Thymus (tissue), 11 donors: ENCODE results near the gene IGF2. TPM values are rescaled to one million over a fixed set of nuclear protein-coding genes. Genes with fewer than 3 reads are reported as not detected.
A peak's percentile ranks its signal among the peaks of the same experiment; 100 is the strongest.

Experiments
- DNase-seq, 9 donors: peaks; one replicate each; pipeline ENCODE4 v3.0.0-alpha.2; 2013; ENCODE audit warnings: low spot score in 9 of 9, low read depth in 6 of 9, missing footprints in 1 of 9
- H3K27ac ChIP-seq, 2 donors: one replicate each; pipeline ENCODE4 v1.5.1; 2013; ENCODE audit warnings: control low read depth in 1 of 2, low read depth in 1 of 2, low read length in 1 of 2, mild to moderate bottlenecking in 1 of 2, moderate library complexity in 1 of 2
- H3K27me3 ChIP-seq, 2 donors: one replicate each; pipeline ENCODE4 v1.5.1; 2013; ENCODE audit warnings: low read length in 1 of 2; ENCODE audit not compliant: control insufficient read depth in 2 of 2, insufficient read depth in 1 of 2
- H3K36me3 ChIP-seq, 2 donors: one replicate each; pipeline ENCODE4 v1.5.1; 2013; ENCODE audit warnings: low read length in 1 of 2, mild to moderate bottlenecking in 1 of 2, moderate library complexity in 1 of 2; ENCODE audit not compliant: control insufficient read depth in 2 of 2, insufficient read depth in 2 of 2
- H3K4me1 ChIP-seq, 2 donors: one replicate each; pipeline ENCODE4 v1.5.1; 2013; ENCODE audit warnings: low read length in 2 of 2; ENCODE audit not compliant: control insufficient read depth in 2 of 2, insufficient read depth in 2 of 2
- H3K4me3 ChIP-seq, 2 donors: one replicate each; pipeline ENCODE4 v1.5.1; 2013; ENCODE audit warnings: low read length in 2 of 2, control low read depth in 1 of 2, mild to moderate bottlenecking in 1 of 2
- H3K9me3 ChIP-seq, 2 donors: one replicate each; pipeline ENCODE4 v1.5.1; 2013; ENCODE audit warnings: low read length in 1 of 2, mild to moderate bottlenecking in 1 of 2; ENCODE audit not compliant: control insufficient read depth in 2 of 2, insufficient read depth in 1 of 2
- WGBS: extraction: QIAGEN DNeasy Blood & Tissue Kit; methylation state at CpG from one replicate; pipeline ENCODE4 v1.1.7; 2013; 5-methylcytosine and 5-hydroxymethylcytosine counted together
- polyA plus RNA-seq: library from polyadenylated mRNA; stranded (reverse); fragments of 200-250 nt; gene quantifications from one replicate; pipeline ENCODE4 v1.2.3, GENCODE V29; 2013
- total RNA-seq: library from RNA; stranded (reverse); fragments of 120-200 nt; gene quantifications from one replicate; pipeline ENCODE4 v1.2.4, GENCODE V29; 2013
- donor health status: healthy.

Gene IGF2
- total and polyA plus RNA-seq, 2 donors: 7.2 to 38.2 TPM

DNA sequence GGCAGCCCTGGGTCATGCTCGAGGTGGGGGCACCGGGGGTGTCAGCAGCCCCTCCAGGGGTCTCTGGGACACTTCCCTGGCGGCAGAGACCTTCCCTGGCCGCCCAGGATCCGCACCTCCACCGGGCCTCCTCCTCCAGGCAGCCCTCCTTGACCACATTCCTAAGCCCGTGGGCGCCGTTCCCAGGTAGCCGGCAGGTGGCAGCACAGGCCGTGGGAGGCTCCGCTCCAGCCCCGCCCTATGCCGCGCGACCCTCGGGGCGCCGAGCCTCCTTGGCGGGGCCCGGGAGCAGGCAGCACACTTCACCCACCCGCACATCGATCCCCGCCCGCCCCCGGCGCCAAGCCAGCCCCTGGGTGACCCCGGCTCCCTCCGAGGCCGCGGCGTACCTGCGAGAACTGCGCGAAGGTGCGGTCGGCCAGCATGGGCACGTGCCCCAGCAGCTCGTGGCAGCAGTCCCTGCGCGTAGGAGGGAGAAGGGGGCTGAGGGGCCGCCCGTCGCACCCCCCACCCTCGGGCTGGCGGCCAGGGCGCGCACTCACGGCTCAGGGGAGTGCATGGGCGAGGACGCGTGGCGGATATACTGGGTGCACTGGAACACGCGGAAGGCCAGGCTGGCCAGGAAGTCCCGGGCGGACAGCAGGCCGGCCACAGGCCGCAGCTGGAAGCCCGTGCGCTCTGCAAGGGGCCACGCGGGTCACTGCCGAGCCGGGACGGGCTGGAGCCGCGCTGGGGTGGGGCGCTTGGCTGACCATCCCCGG is 27.1 kb upstream of the IGF2 start:
- H3K36me3 ChIP-seq: no peaks in the 10 kb centered on the region
- H3K4me3 ChIP-seq: no peak overlapping the region
- 17% methylated on average over 70 of the region's 70 CpGs for WGBS
- no peaks in the 10 kb centered on the region for H3K9me3 ChIP-seq
- no peaks in the 10 kb centered on the region for H3K4me1 ChIP-seq
- no peak overlapping the region for H3K27ac ChIP-seq
- peak in 4 of 9 donors; percentile 25 to 51 (median 42) for DNase-seq
- H3K27me3 ChIP-seq: peaks cover 10 to 39% of the 10 kb centered on the region in 2 donors

- H3K27me3 ChIP-seq: peaks cover 10 to 39% of the 10 kb centered on the region in 2 donors
These were observed 26.4 kb upstream of the IGF2 start for GRCh38 chr11:2165571-2165970.

DNA sequence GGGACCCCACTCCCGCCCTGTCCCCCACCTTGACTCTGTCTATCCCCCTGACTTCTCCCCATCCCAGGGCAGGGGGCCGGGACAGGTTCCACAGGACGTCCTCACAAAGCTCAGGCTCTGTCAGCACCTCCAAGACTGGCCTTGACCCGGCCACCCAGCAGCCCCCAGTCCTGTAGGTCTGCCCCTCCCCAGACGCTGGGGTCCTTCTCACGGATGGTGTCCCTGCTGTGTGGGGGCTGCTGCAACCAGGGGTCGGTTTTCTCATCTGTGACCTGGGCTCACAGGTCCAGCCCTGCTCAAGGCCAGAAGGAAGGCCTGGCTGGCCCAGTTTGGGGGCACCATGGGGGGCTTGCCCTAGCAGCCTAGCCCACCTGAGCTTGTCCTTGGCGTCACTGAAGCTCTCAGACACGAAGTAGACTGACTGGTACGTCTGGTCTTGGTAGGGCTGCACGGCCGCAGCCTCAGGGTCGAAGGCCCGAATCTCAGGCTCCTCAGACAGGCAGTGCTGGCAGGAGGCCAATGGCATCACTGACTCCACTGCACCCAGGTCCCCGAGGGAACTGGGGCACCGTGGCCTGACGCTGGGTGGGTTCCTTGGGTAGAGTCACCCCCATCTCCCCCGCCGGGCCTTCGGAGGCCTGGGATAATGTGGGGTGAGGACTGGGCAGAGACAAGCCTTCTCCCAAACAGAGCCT is 25.8 kb upstream of the IGF2 start:
- no peak for DNase-seq
- peaks cover 10 to 35% of the 10 kb centered on the region in 2 donors for H3K27me3 ChIP-seq

More at GRCh38 chr11:2165571-2165970, 26.4 kb upstream of the IGF2 start:
- WGBS: 90% methylated on average over 13 of the region's 13 CpGs
- Histone ChIP-seq H3K4me1 (no peaks in the 10 kb centered on the region), H3K27ac (no peak overlapping the region), H3K9me3 (no peaks in the 10 kb centered on the region), H3K4me3 (no peak overlapping the region), H3K36me3 (no peaks in the 10 kb centered on the region)
- DNase-seq: no peak

DNA sequence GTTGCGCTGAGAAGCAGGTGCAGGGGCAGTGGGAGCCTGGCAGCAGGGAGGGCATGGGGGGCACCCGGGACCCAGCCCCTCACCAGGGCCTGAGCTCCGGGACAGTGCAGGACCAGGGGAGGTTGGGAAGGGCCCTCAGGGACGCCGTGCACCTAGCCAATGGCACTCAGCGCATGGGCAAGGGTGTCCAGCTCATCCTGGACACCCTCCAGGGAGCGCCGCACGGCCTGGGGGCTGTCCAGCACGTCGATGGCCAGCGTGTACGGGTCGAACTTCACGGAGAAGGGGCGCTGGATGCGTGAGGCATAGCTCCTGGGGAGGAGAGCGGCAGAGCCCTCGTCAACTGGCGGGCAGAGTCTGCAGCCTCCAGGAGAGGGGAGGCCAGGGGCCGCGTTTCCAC is 24.9 kb upstream of the IGF2 start:
- 94% methylated on average over 22 of the region's 22 CpGs for WGBS
- H3K9me3 ChIP-seq: no peaks in the 10 kb centered on the region
- no peaks in the 10 kb centered on the region for H3K4me1 ChIP-seq
- peaks cover 10 to 28% of the 10 kb centered on the region in 2 donors for H3K27me3 ChIP-seq
- no peaks in the 10 kb centered on the region for H3K36me3 ChIP-seq
- H3K27ac ChIP-seq: no peak overlapping the region
- no peak overlapping the region for H3K4me3 ChIP-seq
- DNase-seq: no peak

More for the DNA sequence above, 25.8 kb upstream of the IGF2 start:
- no peaks in the 10 kb centered on the region for H3K4me1 ChIP-seq
- no peaks in the 10 kb centered on the region for H3K9me3 ChIP-seq
- no peaks in the 10 kb centered on the region for H3K36me3 ChIP-seq
- H3K4me3 ChIP-seq: no peak overlapping the region
- 92% methylated on average over 20 of the region's 20 CpGs for WGBS
- no peak overlapping the region for H3K27ac ChIP-seq

GRCh38 chr11:2163428-2163978 is 24.3 kb upstream of the IGF2 start:
- 84% methylated on average over 12 of the region's 12 CpGs for WGBS
- no peak for DNase-seq
- Histone ChIP-seq H3K4me3 (no peak overlapping the region), H3K27ac (no peak overlapping the region), H3K27me3 (peaks cover 10 to 28% of the 10 kb centered on the region in 2 donors), H3K4me1 (no peaks in the 10 kb centered on the region), H3K36me3 (no peaks in the 10 kb centered on the region), H3K9me3 (no peaks in the 10 kb centered on the region)

- WGBS: 95% methylated on average over 13 of the region's 13 CpGs
- no peak for DNase-seq
These were observed 21.6 kb upstream of the IGF2 start, which contains the start of gene INS for GRCh38 chr11:2160736-2161259. Gene INS, minus strand, starts transcription at chr11:2161209. Its CDS starts 238 bp downstream, at chr11:2160971.

DNA sequence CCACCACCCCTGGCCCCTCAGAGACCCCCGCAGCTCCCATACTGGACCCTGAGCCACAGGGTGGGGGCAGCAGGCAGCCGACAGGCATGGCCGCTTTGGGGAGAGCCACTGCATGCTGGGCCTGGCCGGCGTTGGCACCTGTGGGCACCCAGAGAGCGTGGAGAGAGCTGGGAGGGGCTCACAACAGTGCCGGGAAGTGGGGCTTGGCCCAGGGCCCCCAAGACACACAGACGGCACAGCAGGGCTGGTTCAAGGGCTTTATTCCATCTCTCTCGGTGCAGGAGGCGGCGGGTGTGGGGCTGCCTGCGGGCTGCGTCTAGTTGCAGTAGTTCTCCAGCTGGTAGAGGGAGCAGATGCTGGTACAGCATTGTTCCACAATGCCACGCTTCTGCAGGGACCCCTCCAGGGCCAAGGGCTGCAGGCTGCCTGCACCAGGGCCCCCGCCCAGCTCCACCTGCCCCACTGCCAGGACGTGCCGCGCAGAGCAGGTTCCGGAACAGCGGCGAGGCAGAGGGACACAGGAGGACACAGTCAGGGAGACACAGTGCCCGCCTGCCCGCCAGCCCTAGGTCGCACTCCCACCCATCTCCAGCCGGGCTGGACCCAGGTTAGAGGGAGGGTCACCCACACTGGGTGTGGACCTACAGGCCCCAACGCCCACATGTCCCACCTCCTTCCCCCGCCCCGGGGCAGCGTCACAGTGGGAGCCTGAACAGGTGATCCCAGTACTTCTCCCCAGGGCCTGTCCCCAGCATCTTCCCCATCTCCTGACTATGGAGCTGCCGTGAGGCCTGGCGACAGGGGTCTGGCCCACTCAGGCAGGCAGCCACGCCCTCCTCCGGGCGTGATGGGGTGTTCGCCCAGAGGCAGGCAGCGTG is 20.6 kb upstream of the IGF2 start:
- H3K9me3 ChIP-seq: no peaks in the 10 kb centered on the region
- DNase-seq: no peak
- H3K4me1 ChIP-seq: no peaks in the 10 kb centered on the region
- WGBS: 87% methylated on average over 36 of the region's 36 CpGs
- H3K27me3 ChIP-seq: peaks cover 0 to 4% of the 10 kb centered on the region in 2 donors
- H3K36me3 ChIP-seq: no peaks in the 10 kb centered on the region
- no peak overlapping the region for H3K27ac ChIP-seq
- no peak overlapping the region for H3K4me3 ChIP-seq

More at GRCh38 chr11:2160736-2161259, 21.6 kb upstream of the IGF2 start, which contains the start of gene INS:
- no peak within 1 kb of the TSS for H3K4me3 ChIP-seq
- H3K4me1 ChIP-seq: no peaks in the 10 kb centered on the region
- peaks cover 0 to 8% of the 10 kb centered on the region in 2 donors for H3K27me3 ChIP-seq
- no peak within 1 kb of the TSS for H3K27ac ChIP-seq
- no peaks in the 10 kb centered on the region for H3K36me3 ChIP-seq
- H3K9me3 ChIP-seq: no peaks in the 10 kb centered on the region

- 91% methylated on average over 10 of the region's 10 CpGs for WGBS
- Histone ChIP-seq H3K4me1 (no peaks in the 10 kb centered on the region), H3K27ac (no peak overlapping the region), H3K36me3 (no peaks in the 10 kb centered on the region), H3K4me3 (no peak overlapping the region), H3K27me3 (peaks cover 0 to 4% of the 10 kb centered on the region in 2 donors), H3K9me3 (no peaks in the 10 kb centered on the region)
- DNase-seq: no peak
These were observed 19.8 kb upstream of the IGF2 start for GRCh38 chr11:2158966-2159365.
